GM03348 (cell line): ENCODE measurements around the gene RET.
A peak's percentile ranks its signal among the peaks of the same experiment; 100 is the strongest.

Experiments used
- DNase-seq: peaks from one replicate; pipeline ENCODE4 v3.0.0; 2012; ENCODE audit warnings: low spot score

Gene RET

DNA sequence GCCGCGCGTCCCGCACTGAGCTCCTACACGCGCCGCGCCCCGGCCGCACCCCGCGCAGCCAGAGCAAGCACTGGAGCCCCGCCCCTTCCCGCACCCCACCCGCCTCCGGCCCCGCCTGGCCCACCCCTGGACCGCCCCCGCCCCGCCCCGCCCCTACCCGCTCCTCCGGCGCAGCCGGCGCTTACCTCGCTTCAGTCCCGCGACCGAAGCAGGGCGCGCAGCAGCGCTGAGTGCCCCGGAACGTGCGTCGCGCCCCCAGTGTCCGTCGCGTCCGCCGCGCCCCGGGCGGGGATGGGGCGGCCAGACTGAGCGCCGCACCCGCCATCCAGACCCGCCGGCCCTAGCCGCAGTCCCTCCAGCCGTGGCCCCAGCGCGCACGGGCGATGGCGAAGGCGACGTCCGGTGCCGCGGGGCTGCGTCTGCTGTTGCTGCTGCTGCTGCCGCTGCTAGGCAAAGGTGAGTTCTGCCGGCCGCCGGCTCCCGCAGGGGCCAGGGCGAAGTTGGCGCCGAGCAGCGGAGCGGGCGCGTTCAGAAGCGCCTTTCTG lies at the start of gene RET:
Gene RET, plus strand, starts transcription at position 194 of the 545 bp plus-strand sequence. Its CDS starts 190 bp downstream, at position 384.
- DNase-seq, result peak; percentile 70

DNA sequence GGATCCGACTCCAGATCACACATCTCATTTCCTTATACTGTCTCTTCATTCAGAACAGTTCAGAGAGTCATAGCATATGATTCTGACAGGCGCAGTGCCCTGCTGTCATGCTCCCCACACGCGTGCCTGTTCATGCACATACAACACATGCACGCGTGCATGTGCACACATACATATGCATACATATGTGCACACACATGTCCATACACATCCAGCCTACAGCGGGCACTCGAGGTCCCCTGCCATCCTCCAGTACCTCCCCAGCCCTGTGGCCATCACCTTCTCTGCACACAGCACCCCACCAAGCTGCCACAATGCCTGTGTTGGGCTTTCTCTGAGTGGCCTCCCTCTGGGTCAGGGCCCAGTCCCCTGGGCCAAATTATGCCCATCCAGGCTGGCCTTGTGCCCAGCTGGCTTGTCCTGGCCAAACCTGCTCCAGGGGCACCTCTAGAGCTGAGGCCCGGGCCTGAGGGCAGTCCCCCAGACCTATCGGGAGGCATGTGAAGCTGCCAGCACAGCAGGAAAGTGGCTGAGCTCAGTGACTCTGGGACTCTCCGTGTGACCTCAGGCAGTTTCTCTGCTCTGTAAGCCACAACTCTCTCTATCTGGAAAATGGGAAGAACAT lies 49.4 kb upstream of the RET start:
- DNase-seq, result no peak

DNA sequence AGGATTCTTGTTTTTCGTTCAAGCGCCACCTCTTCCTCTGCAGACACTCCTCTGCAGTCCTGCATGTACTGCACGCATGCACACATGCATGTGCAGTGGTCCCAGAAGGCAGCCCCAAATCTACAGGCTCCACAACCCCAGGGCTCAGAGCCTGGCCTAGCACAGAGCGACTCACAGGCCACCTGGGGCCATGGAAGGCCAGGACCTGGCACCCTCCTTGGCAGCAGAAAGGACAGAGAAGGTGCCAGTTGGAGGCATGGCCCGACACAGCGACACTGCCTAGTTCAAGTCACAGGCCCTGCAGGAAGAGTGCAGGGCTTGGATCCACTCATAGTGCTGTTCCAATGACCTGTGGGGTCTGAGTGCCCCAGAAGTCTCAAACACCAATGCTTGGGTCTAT lies 48.7 kb upstream of the RET start:
- DNase-seq, result no peak

DNA sequence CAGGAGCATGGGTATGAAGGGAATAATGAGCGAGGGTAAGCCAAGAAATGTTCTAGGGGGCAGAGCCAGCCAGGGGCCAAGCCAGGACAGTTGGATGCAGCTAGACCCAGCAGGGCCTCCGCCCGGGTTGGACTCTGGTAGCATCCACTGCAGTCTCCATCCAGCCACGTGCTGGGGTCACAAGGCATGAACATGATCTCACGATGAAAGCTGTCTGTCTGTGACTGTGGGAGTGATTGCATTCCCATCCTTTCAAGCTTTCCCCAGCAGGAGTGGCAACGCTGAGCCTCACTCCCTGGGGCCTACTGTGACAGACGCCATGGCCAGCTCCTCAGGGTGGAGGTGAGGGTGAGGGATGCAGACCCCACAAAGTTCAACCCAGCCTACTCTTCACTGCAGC lies 47.8 kb upstream of the RET start:
- no peak for DNase-seq

DNA sequence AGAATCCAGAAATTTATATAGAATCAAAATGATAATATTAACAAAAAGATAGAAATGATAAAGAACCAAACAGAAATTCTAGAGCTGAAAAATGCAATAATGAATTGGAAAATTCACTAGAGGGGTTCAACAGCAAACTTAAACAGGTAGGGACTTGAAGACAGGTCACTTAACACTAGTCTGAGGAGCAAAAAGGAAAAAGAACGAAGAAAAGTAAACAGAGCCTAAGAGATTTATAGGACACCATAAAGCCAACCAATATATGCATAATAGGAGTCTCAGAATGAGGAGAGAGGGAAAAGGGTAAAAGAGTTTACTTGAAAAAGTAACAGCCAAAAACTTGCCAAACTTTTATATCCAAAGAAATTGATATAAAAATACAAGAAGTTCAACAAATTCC lies 44.3 kb upstream of the RET start:
- DNase-seq, result no peak

DNA sequence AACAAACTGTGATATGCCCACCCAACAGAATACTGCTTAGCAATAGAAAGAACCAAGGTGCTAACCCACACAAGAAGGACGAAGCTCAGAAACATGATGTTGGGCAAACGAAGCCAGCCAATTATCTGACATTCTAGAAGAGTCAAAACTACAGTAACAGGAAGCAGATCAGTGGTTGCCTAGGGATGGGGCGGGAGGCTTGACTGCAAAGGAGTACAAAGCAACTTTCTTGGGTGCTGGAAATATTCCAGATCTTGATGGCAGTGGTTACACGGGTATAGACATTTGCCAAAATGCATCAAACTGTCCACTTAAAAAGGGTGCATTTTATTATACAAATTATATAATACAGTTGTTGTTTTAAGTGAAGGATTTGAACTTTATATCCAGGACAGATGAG lies 41.1 kb upstream of the RET start:
- DNase-seq, result no peak

DNA sequence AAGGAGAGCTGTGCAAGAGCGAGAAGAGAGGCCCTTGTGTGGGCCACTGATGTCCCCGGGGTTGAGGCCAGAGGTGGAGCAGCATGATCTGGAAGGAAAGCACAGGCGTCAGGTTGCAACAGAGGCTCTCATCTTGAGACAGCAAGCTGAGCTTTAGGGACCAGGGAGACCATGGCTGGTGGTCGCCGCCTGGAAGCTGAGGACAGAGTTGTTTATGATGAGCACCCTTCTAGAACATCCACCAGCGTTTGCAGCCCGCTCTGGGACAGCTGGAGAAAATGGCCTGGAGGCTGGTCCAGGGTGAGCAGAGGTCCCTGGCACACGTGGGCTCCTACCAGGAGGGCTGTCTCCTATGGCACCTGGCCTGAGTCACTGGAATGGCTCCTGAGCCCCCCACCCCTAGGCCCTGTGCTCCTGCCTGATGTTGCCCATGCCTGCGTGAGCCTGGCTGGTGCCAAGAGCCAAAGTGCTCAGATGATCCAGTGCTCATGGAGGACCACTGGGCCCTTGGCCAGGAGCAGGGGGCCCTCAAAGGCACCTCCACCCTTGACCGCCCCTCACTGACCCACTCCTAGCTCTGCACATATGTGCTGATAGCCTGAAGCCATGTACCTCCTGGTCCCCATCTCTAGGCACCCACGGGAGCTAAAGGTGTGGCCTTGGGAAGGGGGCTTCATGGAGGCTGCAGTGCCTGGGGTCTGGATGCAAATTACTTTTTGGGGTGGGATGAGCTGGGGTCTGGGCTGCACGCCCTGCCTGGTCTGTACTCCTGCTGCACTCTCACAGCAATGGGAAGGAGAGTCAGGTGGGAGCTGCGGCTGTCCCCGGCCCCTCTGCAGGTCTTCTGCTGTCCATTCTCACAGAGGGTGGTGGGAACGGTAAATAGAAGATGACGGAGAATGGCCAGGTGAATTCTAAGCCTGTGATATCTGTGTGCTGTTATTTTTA lies 40.1 kb upstream of the RET start:
- DNase-seq, result no peak

DNA sequence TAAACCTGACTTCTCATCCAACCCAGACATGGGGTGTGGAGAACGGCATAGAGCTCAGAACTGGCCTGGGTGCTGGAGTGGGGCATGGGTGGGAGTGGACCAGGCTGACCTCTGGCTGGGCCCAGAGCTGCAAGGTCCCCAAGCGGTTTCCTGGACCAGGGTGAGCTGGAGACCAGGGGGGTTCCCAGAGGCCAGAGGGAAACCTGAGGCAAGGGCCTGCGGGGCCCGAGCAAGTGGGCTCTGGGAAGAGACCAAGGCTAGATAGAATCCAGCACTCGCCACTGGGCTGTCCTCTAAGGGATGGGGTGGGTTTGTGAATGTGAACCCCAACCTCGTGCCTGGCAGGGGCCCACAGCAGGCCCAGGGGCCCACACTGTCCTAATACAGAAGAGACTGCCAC lies 39.4 kb upstream of the RET start:
- no peak for DNase-seq

DNA sequence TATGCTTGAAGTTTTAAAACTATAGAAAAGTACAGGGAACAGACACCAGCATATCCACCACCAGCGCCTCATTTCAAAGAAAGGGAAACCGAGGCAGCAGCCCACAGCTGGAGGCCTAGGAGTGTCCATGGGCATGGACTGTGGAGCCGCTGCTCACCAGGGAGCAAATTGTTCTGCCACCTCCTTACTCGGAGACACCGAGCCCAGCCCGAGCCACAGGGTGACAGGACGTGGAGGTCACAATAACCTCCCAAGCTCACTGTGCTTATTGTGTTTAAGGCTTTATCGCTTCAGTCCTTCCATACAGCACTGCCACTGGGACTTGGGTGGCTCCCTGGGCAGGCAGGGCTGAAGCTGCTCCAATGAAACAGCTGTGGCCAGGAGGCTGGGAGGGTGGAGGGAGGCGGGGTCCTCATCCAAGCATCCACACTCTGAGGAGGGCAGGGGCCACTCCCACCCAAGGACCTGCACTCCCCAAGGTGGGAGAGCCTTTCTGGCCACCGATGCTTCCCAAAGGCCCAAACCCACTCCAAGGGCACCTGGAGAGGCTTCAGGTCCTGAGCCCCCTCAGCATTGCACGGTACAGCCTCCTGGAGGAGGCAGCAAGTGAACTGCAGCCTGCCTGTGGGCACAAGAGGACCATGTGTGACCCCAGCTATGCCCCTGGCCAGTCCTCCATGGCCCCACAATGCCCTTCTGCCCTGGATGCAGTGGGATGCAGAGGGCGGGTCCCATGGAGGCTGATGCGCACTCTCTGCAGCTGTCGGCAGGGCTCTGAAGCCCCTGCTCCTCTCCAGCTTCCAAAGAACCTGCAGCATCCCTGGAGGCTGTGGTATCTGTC lies 38.7 kb upstream of the RET start:
- no peak for DNase-seq

DNA sequence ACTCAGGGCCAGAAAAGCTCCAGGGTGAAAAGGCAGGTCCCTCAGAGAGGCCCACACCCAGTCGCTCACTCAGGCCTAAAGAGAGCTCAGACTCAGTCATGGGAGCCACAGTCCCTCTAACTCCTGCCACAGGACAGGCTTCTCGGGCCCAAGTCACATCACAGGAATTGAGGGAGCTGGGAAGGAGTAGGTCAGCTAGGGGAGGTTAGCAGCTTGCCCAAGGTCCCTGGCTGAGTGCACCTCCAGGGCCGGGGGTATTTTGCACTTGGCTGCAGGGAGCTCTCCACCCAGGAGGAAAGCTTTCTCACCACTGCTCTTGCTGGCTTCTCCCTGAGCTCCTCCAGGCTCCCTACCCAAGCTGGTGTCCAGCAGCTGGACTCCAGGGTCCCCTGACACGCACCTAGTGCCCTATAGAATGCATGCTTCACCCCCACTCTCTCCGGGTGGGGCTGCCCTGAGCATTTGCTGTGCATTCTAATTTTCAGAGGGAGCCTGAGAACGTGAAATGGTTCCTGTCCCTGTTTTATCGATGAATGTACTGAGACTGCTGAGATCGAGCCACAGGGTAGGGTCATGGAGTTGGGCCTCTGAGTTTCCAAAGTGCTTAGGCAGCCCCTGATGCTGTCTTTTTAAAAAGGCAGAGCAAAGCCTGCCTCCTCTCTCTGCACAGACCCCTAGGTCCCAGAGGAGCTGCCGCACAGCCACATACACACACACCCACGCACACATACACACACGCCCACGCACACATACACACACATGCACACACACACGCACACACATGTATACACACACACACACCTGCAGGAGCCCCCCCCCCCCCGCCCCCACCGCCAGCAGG lies 37.9 kb upstream of the RET start:
- no peak for DNase-seq

DNA sequence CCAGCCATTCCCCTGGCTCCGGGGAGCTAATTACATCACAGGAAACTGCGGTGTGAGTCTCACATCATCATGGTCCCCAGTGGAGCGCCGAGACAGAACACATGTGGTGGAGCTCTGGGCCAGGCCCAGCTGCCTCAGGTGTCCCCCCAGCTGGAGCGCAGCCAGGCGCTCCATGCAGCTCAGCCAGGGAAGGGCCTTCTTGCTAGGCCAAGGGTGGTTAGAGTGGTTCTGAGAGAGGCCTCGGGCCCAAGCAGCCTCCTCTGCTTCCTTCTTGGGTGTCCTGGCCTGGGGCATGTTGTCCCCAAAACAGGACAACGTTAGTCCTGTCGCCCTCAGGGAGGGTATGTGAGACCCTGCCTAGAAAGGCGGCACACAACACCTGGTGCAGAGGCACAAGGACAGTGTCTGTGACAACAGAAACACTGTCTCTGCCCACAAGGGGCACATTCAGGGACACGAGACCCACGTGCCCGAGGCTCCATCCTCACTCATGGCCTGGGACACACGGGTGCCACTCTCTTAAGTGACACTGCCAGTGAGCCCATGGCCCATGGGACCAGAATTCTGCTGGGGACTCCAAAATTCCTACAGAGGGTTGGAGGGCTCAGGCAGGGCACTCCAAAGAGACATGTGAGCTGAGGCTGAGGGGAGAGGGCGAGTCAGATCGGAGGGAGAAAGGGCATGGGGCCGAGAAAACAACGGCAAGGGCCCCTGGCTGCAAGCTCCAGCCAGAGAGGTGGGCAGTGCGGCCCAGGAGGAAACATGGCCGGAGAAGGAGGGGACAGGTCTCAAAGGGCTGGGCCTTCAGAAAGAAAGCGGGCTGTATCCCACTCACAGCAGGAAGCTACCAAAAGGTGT lies 37.0 kb upstream of the RET start:
- no peak for DNase-seq

DNA sequence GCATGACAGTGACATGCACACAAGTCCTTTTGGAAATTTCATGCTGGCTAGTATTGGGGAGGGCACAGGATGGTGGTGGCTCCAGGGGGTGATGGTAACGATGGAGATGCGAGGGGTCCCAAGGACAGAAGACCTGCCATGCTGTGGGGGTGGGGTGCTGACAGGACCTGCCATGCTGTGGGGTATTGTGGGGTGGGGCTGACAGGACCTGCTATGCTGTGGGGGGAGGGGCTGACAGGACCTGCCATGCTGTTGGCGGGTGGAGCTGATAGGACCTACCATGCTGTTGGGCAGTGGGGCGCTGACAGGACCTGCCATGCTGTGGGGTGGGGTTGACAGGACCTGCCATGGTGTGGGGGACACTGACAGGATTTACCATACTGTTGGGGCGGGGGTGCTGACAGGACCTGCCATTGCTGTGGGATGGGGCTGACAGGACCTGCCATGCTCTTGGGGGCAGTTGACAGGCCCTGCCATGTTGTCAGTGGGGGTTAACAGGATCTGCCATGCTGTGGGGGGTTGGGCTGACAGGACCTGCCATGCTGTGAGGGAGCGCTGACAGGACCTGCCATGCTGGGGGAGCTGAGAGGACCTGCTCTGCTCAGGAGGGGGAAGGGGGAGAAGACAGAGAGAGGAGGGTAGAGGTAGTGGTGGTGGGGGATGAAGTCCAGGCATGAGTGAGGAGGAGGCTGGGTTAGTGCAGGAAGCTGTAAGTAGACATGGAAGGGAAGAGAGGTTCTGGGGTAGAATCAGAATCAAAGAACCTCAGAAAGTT lies 36.2 kb upstream of the RET start:
- no peak for DNase-seq

DNA sequence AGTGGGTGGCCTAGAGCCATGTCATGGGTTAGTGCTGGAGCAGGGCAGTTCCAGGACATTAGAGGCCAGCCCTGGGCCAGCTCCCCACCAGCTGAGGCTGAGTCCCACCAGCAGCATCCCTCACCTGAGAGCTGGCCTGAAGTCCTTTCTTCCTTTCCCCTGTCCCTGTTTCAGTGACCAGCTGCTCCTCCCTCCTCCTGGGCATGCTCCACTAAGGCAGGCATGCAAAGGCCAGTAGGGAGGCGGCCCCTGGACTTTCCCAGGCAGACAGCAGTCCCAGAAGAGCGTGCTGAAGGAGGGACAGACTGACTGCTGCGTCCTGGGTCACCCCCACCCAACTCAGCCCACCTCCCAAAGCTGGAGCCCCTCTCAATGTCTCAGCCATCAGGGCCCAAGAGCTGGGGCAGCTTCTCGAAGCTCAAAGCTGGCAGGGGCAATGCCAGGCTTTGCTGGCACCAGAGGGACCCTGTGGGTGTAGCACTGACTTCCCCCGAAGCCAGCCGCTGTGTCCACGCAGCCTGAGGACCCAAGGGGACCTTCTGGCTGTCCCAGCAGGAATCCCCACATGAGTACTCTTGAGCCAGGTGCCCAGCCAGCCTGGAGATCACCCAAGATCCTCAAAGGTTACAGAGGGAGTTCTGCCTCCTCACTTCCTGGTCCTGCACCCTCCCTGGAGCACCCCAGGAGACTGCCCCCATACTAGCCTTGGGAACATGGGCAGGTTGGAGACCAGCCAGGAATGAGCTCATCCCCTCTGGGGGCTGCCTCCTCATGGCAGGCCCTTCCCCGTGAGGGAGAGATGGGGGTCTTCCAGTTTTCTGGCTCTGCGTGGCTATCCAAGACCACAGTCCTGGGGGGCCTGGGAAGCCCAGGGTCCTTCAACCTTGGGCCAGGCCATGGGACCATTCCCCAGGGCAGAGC lies 35.2 kb upstream of the RET start:
- DNase-seq, result no peak

DNA sequence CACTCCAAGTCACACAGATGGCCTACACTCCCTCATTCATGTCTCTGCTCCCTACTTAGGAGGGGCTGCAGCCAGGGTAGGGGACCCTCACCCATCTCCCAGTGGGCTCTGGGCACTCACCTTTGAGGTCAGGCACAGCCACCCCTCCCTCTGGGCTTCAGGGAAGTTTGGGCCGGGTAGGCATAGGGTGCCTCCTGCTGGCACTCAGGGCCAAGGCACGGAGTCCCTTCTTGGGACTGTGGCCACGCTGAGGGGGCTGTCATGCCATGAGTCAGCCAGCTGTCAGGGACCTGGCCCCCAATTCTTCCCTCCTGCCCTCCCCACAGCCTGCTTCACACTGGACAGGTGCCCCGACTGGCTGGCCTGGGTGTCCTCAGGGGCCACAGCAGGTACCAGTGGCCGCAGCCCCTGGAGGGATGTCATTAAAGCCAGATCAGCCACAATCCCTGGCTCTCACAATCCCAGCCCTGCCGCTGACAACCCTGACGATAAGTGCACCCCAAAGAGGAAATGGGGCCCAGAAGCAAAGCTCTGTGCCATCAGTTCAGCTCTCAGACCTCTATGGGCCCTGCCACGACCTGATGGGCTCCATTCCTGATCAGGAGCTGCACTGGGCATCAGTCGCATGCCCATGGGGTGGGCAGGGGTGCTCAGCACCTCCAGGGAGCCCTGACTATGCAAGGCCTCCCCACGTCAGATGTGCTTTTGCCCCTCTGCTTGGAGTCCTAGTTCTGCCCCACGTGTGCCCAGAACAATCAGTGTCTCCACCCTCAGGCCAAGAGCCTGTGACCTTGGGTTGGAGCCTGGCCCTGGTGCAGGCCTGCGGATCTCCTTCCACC lies 34.1 kb upstream of the RET start:
- no peak for DNase-seq

DNA sequence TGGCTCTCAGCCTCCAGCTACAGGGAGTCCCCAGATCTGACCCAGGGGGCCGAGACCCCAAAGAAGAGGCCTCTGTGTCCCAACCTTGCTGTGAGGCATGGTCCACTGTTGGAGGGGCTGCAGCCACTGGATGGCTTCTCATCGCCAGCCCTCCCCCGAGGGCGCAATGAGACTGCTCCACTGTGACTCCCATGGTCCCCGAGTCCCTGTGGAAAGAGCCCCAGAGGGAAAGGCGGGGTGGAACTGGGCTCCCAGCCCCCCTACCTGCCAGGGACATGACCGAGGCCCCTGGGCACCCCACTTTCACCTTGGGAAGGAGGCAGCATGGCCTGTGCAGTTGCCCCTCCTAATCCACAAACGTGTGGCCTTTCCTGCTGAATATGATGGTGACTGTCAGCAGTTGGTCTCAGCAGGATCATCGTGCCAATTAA lies 33.5 kb upstream of the RET start:
- no peak for DNase-seq

DNA sequence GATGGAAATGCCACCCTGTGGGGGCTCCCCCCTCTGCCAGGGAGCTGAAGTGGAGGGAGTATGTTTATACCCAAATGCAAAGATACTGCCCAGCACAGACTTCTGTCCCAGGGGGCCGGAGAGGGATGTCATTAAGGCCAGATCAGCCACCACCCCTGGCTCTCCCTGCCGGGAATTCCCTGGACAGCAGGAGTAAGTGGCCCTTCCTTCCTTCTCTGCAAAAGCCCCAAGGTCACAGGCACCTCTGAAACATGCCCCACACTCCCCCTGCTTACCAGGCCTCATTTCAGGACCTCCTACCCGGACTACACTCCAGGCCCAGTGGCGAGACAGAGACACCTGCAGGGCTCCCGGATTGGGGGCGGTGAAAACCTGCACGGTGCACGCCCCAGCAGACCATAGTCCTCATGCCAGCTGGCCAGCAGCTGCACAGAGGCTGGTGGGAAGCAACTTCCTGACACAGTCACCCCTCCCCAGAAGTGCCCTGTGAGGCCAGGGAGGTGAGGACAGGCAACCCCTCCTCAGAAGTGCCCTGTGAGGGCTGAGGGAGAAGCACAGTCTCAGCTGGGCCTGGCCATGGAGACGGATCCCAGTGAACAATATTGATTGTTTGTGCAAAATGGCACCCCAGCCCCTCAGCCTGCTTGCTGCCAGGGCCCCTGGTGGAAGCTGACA lies 33.0 kb upstream of the RET start:
- no peak for DNase-seq

DNA sequence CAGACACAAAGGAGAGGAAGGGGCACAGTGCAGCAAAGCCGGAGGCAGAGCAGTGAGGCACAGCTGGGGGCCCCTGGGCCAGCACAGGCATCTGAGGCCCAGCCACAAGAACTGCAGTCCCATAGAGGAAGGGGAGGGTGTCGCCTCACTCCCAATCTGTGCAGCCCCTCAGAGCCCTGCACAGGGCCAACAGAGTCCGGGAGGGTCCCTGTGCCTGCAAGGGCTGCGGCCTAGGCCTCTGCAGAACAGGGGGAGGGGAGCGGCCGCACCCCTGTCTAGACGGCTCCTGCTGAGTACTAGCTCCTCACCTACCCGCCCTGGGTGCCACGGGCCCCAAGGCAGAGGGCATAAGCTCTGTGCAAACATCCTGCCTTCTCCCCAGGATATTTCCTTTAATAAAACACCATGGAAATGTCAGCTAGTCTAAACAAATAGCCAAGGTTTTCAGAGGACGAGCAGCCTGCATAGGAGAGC lies 32.4 kb upstream of the RET start:
- no peak for DNase-seq
